GM19239 (cell line): Measurements from ENCODE around the gene PXMP2.
"Not testable (repeated sequence)": the region's sequence is repeated elsewhere in the genome, so short reads cannot be mapped to it uniquely, and the experiment has no call there.

ENCODE experiments used
- DNase-seq: peaks from one replicate; pipeline ENCODE4 v3.0.0; 2011; ENCODE audit warnings: low spot score; ENCODE audit not compliant: insufficient read length
- FAIRE-seq: peaks from 2 replicates; lab custom pipeline; 2011; peaks lifted over from hg19 to GRCh38; lab: Jason Lieb, UNC

PXMP2 gene

DNA sequence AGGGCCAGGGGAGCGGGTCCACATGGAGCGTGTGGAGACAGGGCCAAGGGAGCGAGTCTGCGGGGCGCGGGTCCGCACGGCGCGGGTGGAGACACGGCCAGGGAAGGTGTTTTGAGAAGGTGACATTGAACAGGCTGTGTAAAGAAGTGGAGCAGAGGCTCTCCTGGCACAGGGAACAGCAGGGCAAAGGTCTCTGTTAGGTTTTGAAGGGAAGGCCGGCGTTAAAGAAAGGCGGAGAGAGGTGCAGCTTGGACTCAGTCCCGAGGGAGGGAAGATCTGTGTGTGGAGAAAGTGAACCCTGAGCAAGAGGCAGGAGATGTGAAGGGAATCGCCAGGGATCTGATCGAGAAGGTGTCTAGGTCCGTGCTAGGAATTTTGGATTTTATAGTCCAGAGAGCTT, 1.8 kb downstream of the PXMP2 start:
- FAIRE-seq (no peak), DNase-seq (no peak)

DNA sequence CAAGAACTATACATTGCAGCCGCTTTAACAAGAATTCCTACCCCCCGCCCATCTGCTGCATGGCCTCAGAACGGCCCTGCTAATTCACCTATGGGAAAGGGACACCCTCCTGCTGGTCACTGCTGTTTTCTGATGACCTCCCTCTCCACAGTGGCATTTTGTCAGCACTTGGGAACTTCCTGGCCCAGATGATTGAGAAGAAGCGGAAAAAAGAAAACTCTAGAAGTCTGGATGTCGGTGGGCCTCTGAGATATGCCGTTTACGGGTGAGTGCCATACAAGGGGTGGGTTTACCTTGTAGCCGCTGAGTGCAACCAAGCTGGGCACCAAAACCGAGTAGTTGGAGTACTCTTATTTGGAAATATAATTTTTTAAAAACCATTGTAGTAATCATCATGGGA, 2.7 kb downstream of the PXMP2 start:
- no peak for FAIRE-seq
- no peak for DNase-seq

DNA sequence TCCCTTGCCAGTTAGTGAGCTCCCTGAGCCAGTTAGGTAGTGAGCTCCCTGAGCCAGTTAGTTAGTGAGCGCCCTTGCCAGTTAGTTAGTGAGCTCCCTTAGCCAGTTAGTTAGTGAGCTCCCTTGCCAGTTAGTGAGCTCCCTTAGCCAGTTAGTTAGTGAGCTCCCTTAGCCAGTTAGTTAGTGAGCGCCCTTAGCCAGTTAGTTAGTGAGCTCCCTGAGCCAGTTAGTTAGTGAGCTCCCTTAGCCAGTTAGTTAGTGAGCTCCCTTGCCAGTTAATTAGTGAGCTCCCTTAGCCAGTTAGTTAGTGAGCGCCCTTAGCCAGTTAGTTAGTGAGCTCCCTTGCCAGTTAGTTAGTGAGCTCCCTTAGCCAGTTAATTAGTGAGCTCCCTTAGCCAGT, 4.6 kb downstream of the PXMP2 start:
- not testable (repeated sequence) for DNase-seq, FAIRE-seq

DNA sequence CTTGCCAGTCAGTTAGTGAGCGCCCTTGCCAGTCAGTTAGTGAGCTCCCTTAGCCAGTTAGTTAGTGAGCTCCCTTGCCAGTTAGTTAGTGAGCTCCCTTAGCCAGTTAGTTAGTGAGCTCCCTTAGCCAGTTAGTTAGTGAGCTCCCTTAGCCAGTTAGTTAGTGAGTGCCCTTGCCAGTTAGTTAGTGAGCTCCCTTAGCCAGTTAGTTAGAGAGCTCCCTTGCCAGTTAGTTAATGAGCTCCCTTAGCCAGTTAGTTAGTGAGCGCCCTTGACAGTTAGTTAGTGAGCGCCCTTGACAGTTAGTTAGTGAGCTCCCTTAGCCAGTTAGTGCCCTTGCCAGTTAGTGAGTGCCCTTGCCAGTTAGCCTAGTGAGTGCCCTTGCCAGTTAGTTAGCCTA, 7.5 kb downstream of the PXMP2 start:
- not testable (repeated sequence) for DNase-seq, FAIRE-seq

DNA sequence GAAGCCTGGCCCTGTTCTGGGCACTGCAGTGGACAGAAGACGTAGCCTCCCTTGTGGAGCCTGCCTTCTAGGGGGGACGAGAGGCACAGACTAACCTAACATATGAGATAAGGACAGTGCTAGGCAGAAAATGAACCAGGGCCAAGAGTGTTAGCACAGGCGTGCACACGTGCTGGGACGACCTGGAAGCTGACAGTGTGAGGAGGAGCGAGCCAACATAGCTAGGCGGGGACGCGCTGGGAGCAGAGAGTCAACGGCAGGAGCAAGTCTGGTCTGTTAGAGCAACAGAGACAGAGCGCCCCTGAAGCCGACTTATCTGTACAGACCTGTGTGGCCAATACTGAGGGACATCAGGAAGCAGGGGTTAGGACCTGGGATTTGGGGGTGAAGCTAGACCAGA, 8.0 kb downstream of the PXMP2 start:
- FAIRE-seq (no peak), DNase-seq (no peak)

DNA sequence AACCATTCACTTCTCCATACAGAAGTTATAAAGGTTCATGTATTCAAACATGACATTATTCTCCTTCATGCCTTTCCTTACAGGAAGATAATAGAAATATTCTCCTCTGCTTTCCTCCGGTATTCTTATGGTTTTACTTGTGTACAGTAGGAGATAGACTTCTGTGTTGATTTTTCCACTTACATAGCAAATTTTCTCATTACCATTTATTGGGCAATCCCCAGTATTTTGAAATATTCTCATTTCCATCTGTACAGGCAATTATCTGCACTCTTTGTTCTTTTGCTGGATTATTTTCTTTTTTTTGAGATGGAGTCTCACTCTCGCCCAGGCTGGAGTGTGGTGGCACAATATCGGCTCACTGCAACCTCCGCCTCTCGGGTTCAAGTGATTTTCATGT, 11.0 kb downstream of the PXMP2 start:
- DNase-seq (no peak), FAIRE-seq (no peak)

DNA sequence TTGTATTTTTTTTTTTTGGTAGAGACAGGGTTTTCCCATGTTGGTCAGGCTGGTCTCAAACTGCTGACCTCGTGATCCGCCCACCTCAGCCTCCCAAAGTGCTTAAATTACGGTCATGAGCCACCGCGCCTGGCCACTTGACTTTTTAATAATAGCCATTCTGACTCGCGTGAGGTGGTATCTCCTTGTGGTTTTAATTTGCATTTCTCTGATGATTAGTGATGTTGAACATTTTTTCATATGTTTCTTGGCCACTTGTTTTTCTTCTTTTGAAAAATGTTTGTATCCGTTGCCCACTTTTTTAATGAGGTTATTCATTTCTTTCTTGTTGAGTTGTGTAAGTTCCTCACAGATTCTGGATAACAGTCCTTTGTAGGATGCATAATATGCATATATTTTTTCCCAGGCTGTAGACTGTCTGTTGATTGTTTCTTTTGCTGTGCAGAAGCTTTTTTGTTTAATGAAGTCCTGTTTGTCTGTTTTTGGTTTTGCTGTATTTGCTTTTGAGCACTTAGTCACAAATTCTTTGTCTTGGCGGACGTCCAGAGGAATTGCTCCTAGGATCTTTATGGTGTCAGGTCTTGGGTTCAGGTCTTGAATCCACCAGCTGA, 12.9 kb downstream of the PXMP2 start:
- DNase-seq (no peak), FAIRE-seq (no peak)

DNA sequence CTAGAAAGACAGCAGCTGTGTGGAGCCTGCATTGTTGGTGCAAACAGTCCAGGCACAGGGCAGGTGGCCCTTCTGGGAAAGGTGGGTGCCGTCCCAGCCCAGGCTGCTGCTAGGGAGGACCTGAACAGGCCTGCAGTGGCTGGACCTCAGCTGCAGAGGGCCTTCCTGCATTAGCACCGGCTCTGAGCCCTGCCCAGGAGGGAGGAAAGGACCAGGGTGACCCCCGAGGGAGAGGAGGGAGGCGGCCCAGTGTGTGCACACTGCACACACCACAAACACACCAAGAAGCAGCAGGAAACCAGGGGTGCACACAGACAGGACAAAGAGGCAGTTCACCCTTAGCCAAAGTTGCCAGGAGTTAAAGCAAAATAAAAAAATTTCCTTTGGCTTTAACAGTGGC, 15.3 kb downstream of the PXMP2 start:
- no peak for FAIRE-seq
- no peak for DNase-seq

DNA sequence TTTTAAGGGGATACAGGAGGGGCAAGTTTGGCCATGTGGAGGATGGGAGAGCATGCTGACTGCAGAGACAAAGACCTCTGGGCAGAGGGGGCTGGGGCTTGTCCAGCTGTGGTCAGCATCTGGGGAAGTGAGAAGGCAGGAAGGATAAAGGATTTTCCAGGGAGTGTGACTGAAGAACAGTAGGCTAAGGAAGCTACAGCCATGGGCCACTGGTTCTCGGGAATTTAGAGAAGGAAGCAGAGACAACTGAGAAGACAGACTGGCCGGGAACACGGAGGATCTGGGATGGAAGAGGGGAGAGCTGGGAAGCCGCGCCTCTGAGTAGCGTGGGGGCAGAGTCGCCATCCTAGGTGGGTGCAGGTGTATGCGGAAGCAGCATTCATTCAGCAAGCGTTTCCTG, 16.3 kb downstream of the PXMP2 start:
- DNase-seq (no peak), FAIRE-seq (no peak)

DNA sequence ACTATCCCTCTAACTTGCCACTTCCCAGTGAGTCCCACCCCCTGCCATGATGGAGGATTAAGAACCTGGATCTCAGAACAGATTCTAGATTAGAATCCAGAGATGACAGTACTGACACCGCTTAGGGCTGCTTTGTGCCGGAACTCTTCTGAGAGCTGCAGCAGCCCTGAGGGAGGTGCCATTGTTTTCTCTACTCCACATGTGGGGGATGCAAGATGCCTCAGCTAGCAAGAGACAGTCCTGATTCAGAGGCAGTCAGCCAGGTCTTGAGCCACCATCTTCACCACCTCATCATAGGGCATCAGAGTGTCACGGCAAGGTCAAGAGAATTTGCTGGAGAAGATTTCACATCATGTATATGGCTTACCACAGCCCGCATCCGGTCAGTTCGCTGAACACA, 19.9 kb downstream of the PXMP2 start:
- DNase-seq = no peak
- no peak for FAIRE-seq

DNA sequence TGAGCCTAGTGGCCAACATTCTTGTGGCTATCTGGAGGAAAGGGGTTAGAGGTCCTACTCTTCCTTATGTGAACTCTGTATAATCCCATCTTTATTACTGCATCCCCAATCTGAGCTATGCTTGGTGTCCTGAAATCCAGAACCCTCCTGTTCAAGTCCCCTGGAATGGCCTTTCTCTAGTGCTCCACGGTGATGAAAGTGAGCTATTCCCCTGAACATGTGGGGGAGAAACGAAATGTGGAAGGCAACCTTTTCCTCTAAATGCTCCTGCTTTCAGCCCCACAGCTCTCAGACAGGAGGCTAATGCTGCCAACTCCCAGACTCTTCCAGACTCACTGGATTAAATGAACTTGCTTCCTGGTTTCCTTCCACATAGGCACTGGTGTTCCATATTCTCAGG, 20.8 kb downstream of the PXMP2 start:
- DNase-seq (no peak), FAIRE-seq (no peak)

DNA sequence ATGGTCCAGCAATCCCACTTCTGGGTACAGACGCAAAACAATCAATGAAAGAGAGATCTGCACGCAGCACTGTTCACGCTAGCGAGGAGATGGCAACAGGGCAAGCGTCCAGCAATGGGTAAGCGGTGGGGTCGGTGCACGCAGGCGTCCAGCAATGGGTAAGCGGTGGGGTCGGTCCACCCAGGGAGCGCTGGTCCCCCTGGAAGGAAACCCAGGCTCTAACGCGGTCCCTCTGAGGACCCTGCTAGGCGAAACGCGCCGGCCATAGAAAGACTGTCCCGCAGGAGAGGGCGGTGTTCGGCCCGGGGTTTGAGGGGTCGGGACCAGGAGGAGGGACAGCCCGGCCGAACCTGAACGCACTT, 22.6 kb downstream of the PXMP2 start:
- FAIRE-seq (peak; percentile 76), DNase-seq (no peak)

DNA sequence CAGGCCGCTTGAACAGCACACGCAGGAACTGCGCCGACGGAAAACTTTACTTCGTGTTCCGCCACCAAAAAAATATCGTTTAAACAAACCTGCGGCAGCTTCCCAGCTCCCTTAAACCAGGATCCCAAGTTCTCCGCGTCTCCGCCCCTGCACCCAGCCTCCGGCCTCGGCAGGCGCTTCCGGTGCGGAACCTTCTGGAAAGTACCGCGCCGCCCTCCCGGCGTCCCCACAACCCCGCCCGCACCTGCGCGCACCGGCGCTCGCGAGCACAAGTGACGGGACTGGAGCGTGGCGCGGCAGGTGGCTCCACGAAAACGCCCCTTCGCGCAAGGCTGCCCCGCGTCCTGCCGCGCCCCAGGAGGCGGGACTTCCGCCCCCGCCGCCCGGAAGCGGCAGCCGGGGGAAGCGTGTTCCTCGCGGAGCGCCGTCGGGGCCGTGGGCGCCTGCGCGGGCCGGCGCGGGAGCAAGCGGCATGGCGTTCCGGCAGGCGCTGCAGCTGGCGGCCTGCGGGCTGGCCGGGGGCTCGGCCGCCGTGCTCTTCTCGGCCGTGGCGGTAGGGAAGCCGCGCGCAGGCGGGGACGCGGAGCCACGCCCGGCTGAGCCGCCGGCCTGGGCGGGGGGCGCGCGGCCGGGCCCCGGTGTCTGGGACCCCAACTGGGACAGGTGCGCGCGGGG, 23.2 kb downstream of the PXMP2 start, which contains the start of gene PGAM5:
Gene PGAM5 (plus strand): TSS at position 438 of the 675 bp plus-strand sequence. CDS start 35 bp downstream, at position 473.
- DNase-seq = peak; percentile 98

DNA sequence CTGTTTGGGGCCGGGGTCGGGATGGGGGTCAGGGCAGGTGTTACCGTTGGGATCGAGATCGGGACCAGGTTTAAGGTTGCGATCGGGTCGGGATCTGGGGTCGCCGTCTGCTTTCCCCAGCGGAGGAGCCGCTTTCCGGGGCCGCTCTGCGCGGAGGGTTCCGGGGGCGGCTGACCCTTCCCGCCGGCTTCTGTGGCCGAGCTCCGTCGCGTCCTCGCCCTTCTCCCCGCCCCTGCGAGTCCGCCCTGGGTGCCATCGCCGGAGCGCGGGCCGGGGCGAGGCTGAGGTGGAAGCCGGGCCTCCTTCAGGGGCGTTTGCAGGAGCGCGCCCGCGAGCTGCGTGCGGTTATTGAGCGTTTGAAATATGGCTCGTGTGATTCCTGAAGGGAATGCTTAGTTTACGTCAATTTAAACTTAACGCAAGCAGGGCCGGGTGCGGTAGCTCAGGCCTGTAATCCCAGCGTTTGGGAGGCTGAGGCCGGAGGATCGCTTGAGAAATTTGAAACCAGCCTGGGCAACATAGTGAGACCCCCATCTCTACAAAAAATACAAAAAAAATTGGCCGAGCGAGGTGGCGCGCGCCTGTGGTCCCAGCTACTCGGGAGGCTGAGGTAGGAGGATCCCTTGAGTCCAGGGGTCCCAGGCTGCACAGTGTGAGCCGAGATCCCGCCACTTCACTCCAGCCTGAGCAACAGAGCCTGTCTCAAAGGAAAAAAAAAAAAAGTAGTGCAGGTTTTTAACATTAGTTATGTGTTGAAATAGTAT, 23.9 kb downstream of the PXMP2 start:
- no peak for FAIRE-seq
- DNase-seq = no peak

More for the DNA sequence above, 23.2 kb downstream of the PXMP2 start, which contains the start of gene PGAM5:
- peak; percentile 82 for FAIRE-seq

DNA sequence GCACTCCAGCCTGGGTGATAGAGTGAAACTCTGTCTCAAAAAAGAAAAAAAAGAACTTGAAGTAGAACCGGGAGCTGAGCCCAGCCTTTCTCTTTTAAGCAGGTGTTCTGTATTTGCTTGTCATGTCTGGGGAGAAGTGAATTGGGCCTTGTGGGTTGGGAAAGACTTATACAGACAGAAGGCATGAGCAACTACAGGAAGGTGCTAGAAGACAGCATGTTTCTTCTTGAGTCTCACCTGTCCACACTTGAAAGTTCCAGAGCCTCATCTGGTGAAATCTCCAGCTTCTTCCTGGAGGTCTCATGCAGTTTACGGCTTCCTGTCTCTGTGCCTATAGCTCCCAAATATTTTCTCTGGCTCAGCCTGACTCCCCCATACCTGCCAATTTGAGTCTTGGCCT, 25.7 kb downstream of the PXMP2 start:
- no peak for DNase-seq
- no peak for FAIRE-seq

DNA sequence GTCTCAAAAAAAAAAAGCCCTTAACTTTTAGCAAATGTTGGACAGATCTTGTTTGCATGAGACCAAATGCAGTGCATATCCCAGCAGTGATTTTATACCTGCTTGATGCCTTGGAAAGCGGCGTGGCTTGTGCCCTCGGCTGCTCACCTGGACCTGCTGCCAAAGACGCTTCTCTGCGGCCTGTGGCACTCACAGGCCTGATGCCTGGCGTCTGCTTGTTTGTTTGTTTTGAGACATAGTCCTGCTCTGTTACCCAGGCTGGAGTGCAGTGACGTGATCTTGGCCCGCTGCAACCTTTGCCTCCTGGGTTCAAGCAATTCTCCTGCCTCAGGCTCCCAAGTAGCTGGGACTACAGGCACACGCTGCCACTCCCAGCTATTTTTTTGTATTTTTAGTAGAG, 28.5 kb downstream of the PXMP2 start:
- DNase-seq = no peak
- FAIRE-seq = no peak

DNA sequence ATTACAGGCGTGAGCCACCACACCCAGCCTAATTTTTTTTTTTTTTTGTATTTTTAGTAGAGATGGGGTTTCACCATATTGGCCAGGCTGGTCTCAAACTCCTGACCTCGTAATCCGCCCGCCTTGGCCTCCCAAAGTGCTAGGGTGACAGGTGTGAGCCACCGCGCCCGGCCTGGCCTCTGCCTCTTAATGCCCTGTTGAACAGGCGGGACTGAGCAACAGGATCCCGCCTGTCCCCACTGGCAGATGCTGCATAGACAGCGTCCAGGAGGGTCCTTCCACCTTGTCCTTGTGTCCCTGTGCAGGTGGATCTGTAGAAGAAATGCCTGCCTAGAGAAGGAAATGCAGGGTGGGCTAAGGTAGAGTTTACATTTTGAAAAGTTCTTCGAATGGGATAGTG, 29.0 kb downstream of the PXMP2 start:
- no peak for DNase-seq

DNA sequence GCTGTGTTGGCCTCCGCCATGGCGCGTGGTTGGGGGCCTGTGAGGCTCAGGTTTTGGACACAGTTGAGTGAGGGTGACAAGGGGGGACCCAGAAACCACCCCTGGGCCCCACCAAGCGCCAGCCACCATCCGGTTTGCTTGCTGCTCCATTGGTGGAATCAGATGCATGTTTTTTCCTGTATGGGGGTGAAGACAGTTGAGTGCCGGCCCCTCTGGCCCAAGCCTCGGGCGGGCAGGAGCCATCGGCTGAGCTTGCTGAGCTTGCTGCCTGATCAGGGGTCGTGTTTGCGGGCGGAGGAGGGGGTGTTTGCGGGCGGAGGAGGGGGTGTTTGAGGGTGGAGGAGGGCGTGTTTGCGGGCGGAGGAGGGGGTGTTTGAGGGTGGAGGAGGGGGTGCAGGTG, 29.6 kb downstream of the PXMP2 start:
- DNase-seq (no peak), FAIRE-seq (no peak)

More for the DNA sequence above, 29.0 kb downstream of the PXMP2 start:
- FAIRE-seq = no peak

DNA sequence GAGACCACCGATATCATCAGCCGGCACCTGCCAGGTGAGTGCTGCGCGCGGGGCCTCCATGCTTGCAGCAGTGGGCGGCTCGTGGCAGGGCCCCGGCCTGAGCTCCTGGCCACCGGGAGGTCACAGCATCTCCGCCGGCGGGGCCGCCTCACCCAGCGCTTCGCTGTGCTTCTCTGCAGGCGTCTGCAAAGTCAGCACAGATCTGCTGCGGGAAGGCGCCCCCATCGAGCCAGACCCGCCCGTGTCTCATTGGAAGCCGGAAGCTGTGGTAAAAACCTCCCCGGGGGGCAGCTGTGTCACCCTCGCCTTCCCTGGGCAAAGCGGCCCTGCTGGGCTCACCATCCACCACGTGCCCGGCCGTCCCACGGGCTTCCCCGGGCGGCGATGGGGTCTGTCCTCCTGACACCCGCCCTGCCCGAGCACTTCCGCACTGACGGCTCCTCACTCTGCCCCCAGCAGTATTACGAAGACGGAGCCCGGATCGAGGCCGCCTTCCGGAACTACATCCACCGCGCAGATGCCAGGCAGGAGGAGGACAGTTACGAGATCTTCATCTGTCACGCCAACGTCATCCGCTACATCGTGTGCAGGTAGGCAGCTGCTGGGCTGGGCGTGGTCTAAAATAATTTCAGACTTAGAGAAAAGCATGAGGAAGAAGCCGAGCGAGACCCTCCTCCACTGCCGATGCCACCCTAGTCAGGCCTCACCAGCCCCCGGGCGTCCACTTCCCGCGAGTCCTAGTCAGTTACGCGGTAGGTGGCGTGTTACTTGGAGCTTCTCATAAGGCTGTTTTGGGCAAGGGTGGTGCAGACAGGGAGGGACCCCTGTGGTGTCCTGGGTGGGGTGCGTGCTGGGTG, 30.4 kb downstream of the PXMP2 start:
- DNase-seq (no peak), FAIRE-seq (no peak)

DNA sequence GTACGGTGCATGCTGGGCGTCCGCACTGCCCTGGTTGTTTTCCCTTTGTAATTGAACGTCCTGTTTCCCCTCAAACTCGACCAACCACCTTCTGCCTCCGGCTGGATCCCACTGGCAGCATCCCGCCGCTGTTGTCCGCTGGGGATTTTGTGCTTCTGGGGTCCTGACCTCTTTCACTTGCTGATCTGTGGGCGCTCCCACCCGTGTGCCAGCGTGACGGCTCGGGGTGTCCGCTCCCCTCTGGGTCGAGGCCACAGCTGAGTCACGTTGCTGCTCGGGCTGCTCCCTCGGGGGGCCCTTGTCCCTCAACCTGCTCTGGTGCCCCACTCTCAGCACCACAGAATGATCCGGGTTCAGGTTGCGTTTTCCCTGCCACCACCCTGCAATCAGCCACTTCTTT, 31.3 kb downstream of the PXMP2 start:
- DNase-seq (no peak), FAIRE-seq (no peak)
